ENCODE measurements around the gene TGDS.

The TGDS gene

DNA sequence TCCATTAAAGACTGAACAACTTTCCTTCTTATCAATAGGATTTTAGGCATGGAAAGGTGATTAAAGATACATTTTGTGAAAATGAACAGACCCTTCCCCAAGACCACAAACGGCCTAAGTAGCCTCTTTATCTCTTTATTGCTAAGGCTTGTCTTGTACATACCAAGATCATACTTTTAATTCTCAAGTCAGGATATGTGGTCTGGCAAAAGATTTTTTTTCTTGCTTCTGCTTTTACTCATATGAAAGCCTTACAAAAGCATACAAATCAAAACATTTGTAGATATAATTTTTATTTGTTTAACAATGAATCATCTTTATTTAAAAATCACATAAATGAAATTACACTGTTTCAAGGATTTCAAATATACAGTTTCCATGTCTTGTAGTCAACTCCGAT, 35.8 kb downstream of the TGDS start:
- no peak for DNase-seq (ENCODE audit: low read depth, low spot score)
- ChIA-PET POLR2A (no interaction called here), CTCF (no interaction called here)
- H3K4me3 ChIP-seq (ENCODE audit: low read depth, low read length) = no peak overlapping the region
- TF ChIP-seq CTCF (IDR thresholded peaks at IDR 0.05; ENCODE audit: insufficient read depth, low read length, missing control alignments) = no peak

- no peak for TF ChIP-seq CTCF (IDR thresholded peaks at IDR 0.05; ENCODE audit: insufficient read depth, low read length, missing control alignments)
- no peak overlapping the region for H3K4me3 ChIP-seq (ENCODE audit: low read depth, low read length)
- DNase-seq (ENCODE audit: low read depth, low spot score) = no peak
- CTCF ChIA-PET = no interaction called here
- POLR2A ChIA-PET = no interaction called here
These were observed 36.6 kb downstream of the TGDS start for GRCh38 chr13:94559222-94559795.

DNA sequence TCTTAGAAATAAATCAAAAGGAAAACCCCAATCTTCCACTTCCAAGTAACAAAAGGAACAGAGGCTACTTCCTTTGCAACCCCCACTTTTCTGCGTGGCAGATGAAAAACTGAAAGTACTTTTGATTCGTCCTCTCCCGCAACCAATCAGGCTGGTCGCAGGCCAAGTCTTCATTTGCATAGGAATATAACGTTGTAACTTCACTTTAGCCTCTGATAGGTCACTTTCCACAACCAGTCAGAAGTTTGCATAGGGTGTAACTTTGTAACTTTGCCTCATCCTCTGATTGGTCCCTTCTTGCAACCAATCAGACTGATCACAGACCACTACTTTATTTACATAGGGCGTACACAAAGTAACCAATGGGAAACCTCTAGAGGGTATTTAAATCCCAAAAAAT, 37.2 kb downstream of the TGDS start:
- ChIA-PET POLR2A (no interaction called here), CTCF (no interaction called here)
- no peak for TF ChIP-seq CTCF (IDR thresholded peaks at IDR 0.05; ENCODE audit: insufficient read depth, low read length, missing control alignments)
- DNase-seq (ENCODE audit: low read depth, low spot score) = no peak
- no peak overlapping the region for H3K4me3 ChIP-seq (ENCODE audit: low read depth, low read length)

DNA sequence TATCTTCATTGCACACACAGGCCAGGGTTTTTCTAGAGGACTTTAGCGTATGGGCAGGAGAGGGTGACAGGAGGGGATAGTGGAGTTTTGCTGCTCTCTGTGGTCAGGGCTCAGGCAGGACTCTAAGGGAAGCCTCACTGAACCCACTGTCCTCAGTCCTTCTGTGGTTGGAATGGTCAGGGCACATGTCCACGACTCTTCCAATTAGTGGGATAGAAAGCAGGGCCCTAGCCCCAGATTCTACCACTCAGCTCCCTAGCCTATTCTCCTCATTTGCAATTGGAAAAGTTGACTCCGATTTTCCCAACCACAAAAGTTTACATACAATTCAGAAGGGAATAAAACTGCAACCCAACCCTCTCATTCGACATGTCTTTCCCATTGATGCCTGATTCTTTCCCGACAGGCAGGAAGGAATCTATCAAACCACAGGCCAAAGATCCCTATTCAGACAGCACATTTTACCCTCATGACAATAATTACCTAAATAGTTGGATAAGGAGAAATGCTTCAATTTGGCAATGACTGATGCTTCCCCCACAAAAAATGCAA, 38.2 kb downstream of the TGDS start:
- POLR2A ChIA-PET = no interaction called here
- CTCF ChIA-PET = no interaction called here
- no peak for TF ChIP-seq CTCF (IDR thresholded peaks at IDR 0.05; ENCODE audit: insufficient read depth, low read length, missing control alignments)
- no peak overlapping the region for H3K4me3 ChIP-seq (ENCODE audit: low read depth, low read length)
- DNase-seq (ENCODE audit: low read depth, low spot score) = no peak

DNA sequence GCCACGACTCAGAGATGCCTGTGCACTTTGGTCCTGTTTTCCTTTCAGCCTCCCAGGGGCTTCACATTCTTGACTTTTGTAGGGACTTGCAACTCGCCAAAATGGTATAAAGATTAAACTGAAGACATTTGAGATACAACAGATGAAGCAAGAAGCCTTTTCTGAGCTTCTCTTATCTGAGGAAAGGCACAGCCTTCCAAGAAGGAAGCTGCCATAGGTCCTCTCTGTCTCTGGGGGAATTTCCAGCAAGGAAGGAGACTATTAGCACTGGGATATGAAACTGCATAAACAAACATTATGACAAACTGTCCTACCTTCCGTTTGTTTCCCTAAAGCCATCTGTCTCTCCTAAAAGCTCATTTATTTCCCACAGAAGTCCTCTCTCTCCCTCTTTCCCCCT, 39.3 kb downstream of the TGDS start:
- H3K4me3 ChIP-seq (ENCODE audit: low read depth, low read length) = no peak overlapping the region
- no peak for DNase-seq (ENCODE audit: low read depth, low spot score)
- ChIA-PET CTCF (no interaction called here), POLR2A (no interaction called here)
- no peak for TF ChIP-seq CTCF (IDR thresholded peaks at IDR 0.05; ENCODE audit: insufficient read depth, low read length, missing control alignments)

- CTCF ChIA-PET = no interaction called here
- TF ChIP-seq CTCF (IDR thresholded peaks at IDR 0.05; ENCODE audit: insufficient read depth, low read length, missing control alignments) = no peak
These were observed 39.9 kb downstream of the TGDS start for GRCh38 chr13:94556041-94556440.

More at GRCh38 chr13:94556041-94556440, 39.9 kb downstream of the TGDS start:
- H3K4me3 ChIP-seq (ENCODE audit: low read depth, low read length) = no peak overlapping the region
- DNase-seq (ENCODE audit: low read depth, low spot score) = no peak
- POLR2A ChIA-PET = no interaction called here
